HepG2 (cell line): ENCODE measurements around the gene HDAC4. TPM values are rescaled to one million over a fixed set of nuclear protein-coding genes. Genes with fewer than 3 reads are reported as not detected.

ENCODE experiments used
- ATAC-seq: fragments of 200-7000 bp; cut with Tn5 transposase; 3 replicates; pipeline ENCODE4 v1.9.1; 2020; ENCODE audit warnings: mild to moderate bottlenecking, moderate library complexity
- BruUV-seq: library from RNA; stranded (reverse); fragments of 400-500 nt; replicated peaks from 2 replicates; lab custom pipeline; 2021; lab: Mats Ljungman, UMichigan
- CTCF ChIA-PET: fragments of 300-600 bp; formaldehyde crosslinking; extraction: SDS; loops from one replicate; lab custom pipeline; 2021; ENCODE audit warnings: low total read pairs, inconsistent platforms, low intra/inter-chr PET ratio; lab: Yijun Ruan, JAX
- POLR2A ChIA-PET: fragments of 350-600 bp; sonication (Branson Sonifier 250); formaldehyde crosslinking; loops from one replicate; lab custom pipeline; 2020; ENCODE audit warnings: antibody characterized with exemption, inconsistent platforms; lab: Yijun Ruan, JAX
- DNase-seq: peaks from one replicate; pipeline ENCODE4 v3.0.0-alpha.2; 2015; ENCODE audit warnings: low spot score
- FAIRE-seq: peaks from 3 replicates; lab custom pipeline; 2011; peaks lifted over from hg19 to GRCh38; lab: Jason Lieb, UNC
- H2AFZ ChIP-seq: one replicate; pipeline ENCODE4 v1.6.1; 2011; ENCODE audit warnings: low read length, inconsistent platforms
- H3K27ac ChIP-seq: fragments of 300-600 bp; 3 replicates; pipeline ENCODE4 v1.8.0; 2011; ENCODE audit warnings: mixed run types, mild to moderate bottlenecking, mixed read lengths, low read length, inconsistent platforms; ENCODE audit not compliant: insufficient read depth; ENCODE audit errors: extremely low read length
- H3K27me3 ChIP-seq, 2 experiments: fragments of 200-600 bp in 1 of 2; 2 replicates in 1 of 2; 3 replicates in 1 of 2; pipeline versions ENCODE4 v1.6.0 to v1.8.0; 2011; ENCODE audit warnings: low read length in 2 of 2, mild to moderate bottlenecking in 2 of 2, moderate library complexity in 2 of 2, inconsistent platforms in 1 of 2; ENCODE audit not compliant: insufficient read depth in 2 of 2, control insufficient read depth in 1 of 2
- H3K36me3 ChIP-seq, 2 experiments: fragments of 200-600 bp in 1 of 2; replicated peaks in 1 of 2; 2 replicates in 1 of 2; 3 replicates in 1 of 2; pipeline versions ENCODE4 v1.5.1 to v1.8.0; 2011; ENCODE audit warnings: low read length in 2 of 2, inconsistent platforms in 1 of 2; ENCODE audit not compliant: insufficient read depth in 2 of 2, control insufficient read depth in 1 of 2
- H3K4me1 ChIP-seq: 2 replicates; pipeline ENCODE4 v1.5.1; 2012; ENCODE audit warnings: low read length, inconsistent platforms; ENCODE audit not compliant: insufficient read depth
- H3K4me2 ChIP-seq: 2 replicates; pipeline ENCODE4 v1.6.0; 2011; ENCODE audit warnings: low read depth, low read length, inconsistent platforms
- H3K4me3 ChIP-seq, 3 experiments: fragments of 200-600 bp in 1 of 3; sonication (generic), shearing (Covaris generic) in 1 of 3; replicated peaks in 1 of 3; 2 replicates each; pipeline ENCODE4 v1.5.1; 2011 to 2016; ENCODE audit warnings: low read length in 3 of 3, inconsistent platforms in 2 of 3, low read depth in 2 of 3, mild to moderate bottlenecking in 2 of 3, control low read depth in 1 of 3, mixed read lengths in 1 of 3; ENCODE audit not compliant: insufficient read depth in 1 of 3
- H3K79me2 ChIP-seq: one replicate; pipeline ENCODE4 v1.6.1; 2011; ENCODE audit warnings: low read length, inconsistent platforms; ENCODE audit not compliant: insufficient read depth
- H3K9ac ChIP-seq: 2 replicates; pipeline ENCODE4 v1.6.0; 2011; ENCODE audit warnings: mild to moderate bottlenecking, low read depth, low read length, inconsistent platforms; ENCODE audit not compliant: insufficient read depth
- H3K9me3 ChIP-seq: 2 replicates; pipeline ENCODE4 v1.5.1; 2012; ENCODE audit warnings: mild to moderate bottlenecking, low read length
- H4K20me1 ChIP-seq: 2 replicates; pipeline ENCODE4 v1.6.0; 2011; ENCODE audit warnings: inconsistent platforms, mild to moderate bottlenecking, low read length, moderate library complexity; ENCODE audit not compliant: insufficient read depth
- CCAR2 ChIP-seq: fragments of 200-400 bp; formaldehyde crosslinking; optimal IDR thresholded peaks from 2 replicates; pipeline ENCODE3; 2018; ENCODE audit warnings: low read depth, mild to moderate bottlenecking, low read length, moderate library complexity
- HOXA3 ChIP-seq: sonication (generic); formaldehyde crosslinking; IDR thresholded peaks from 2 replicates; pipeline ENCODE4 v1.5.0; 2020; ENCODE audit warnings: missing genetic modification reagents
- HOXA7 ChIP-seq: sonication (generic); formaldehyde crosslinking; IDR thresholded peaks from 2 replicates; pipeline ENCODE4 v1.8.1; 2022; ENCODE audit warnings: mild to moderate bottlenecking, missing genetic modification reagents, moderate library complexity
- ISX ChIP-seq: sonication (generic); formaldehyde crosslinking; conservative IDR thresholded peaks from 2 replicates; pipeline ENCODE4 v1.5.0; 2020; ENCODE audit warnings: missing genetic modification reagents
- MATR3 ChIP-seq: sonication (generic); formaldehyde crosslinking; IDR thresholded peaks from 2 replicates; pipeline ENCODE4 v1.4.0; 2020; ENCODE audit warnings: missing genetic modification reagents
- NCOR1 ChIP-seq: fragments of 200-600 bp; sonication (generic); IDR thresholded peaks from 2 replicates; pipeline ENCODE4 v1.7.0; 2017; ENCODE audit warnings: antibody characterized with exemption, low read length, borderline replicate concordance
- PAX8 ChIP-seq: sonication (generic); formaldehyde crosslinking; IDR thresholded peaks from 2 replicates; pipeline ENCODE4 v1.8.0; 2022; ENCODE audit warnings: mild to moderate bottlenecking, missing genetic modification reagents, borderline replicate concordance
- SNAPC2 ChIP-seq: sonication (generic); formaldehyde crosslinking; IDR thresholded peaks from 2 replicates; pipeline ENCODE4 v1.8.1; 2022; ENCODE audit warnings: mild to moderate bottlenecking, missing genetic modification reagents
- SRY ChIP-seq: sonication (generic); formaldehyde crosslinking; IDR thresholded peaks from 2 replicates; pipeline ENCODE4 v1.8.0; 2022; ENCODE audit warnings: mild to moderate bottlenecking, missing genetic modification reagents
- TFDP1 ChIP-seq: IDR thresholded peaks from 2 replicates; pipeline ENCODE4 v1.6.1; 2016; ENCODE audit warnings: missing compliant biosample characterization, missing genetic modification reagents, borderline replicate concordance
- TGIF2 ChIP-seq: IDR thresholded peaks from 2 replicates; pipeline ENCODE4 v1.6.1; 2016; ENCODE audit warnings: control low read depth, missing compliant biosample characterization
- THAP7 ChIP-seq: sonication (generic); formaldehyde crosslinking; IDR thresholded peaks from 2 replicates; pipeline ENCODE4 v1.8.1; 2023; ENCODE audit warnings: mild to moderate bottlenecking, missing genetic modification reagents
- ZFP41 ChIP-seq: sonication (generic); formaldehyde crosslinking; IDR thresholded peaks from 2 replicates; pipeline ENCODE4 v1.4.0; 2020; ENCODE audit warnings: mild to moderate bottlenecking, missing genetic modification reagents, borderline replicate concordance
- ZMAT3 ChIP-seq: sonication (generic); formaldehyde crosslinking; conservative IDR thresholded peaks from 2 replicates; pipeline ENCODE4 v1.7.0; 2021; ENCODE audit warnings: missing genetic modification reagents
- ZNF24 ChIP-seq: fragments of 450-650 bp; IDR thresholded peaks from 2 replicates; pipeline ENCODE4 v1.6.1; 2017; ENCODE audit warnings: antibody characterized with exemption, mild to moderate bottlenecking
- ZNF446 ChIP-seq: sonication (generic); formaldehyde crosslinking; IDR thresholded peaks from 2 replicates; pipeline ENCODE4 v1.5.0; 2020; ENCODE audit warnings: mild to moderate bottlenecking, missing genetic modification reagents
- WGBS: methylation state at CpG from one replicate; pipeline ENCODE4 v1.1.6; 2017; ENCODE audit warnings: low lambda C conversion rate; 5-methylcytosine and 5-hydroxymethylcytosine counted together
- in situ Hi-C: cut with HindIII; loops from 2 replicates; pipeline ENCODE4 v1.10.0; 2017; ENCODE audit warnings: low pct_unique_long_range_greater_than_20kb; ENCODE audit not compliant: extremely low pct_ligation_motif_present
- intact Hi-C: fragments of 100-400 bp; cut with micrococcal nuclease; formaldehyde crosslinking; loops from one replicate; pipeline ENCODE4 v1.10.0; 2022; ENCODE audit not compliant: unreplicated experiment
- polyA plus RNA-seq, 8 experiments: library from polyadenylated mRNA; depleted of rRNA in 3 of 8; stranded (reverse) in 7 of 8; unstranded in 1 of 8; fragments of >200 nt; fragmentation: Illumina TruSeq in 4 of 8; extraction: Trizol in 4 of 8; gene quantifications; 2 replicates each; pipeline versions ENCODE4 v1.2.1 to v1.2.3, GENCODE V29; 2011 to 2016; ENCODE audit warnings: low read depth in 4 of 8, missing spikeins in 1 of 8, mixed read lengths in 1 of 8; ENCODE audit not compliant: insufficient read depth in 1 of 8
- total RNA-seq, 5 experiments: library from RNA; depleted of rRNA; stranded (reverse); fragments of >200 nt; fragmentation: Illumina TruSeq; extraction: Trizol; gene quantifications; 2 replicates each; pipeline ENCODE4 v1.2.3, GENCODE V29; 2016; ENCODE audit warnings: low read depth in 1 of 5

HDAC4 gene
- total and polyA plus RNA-seq, 2 of the 13 experiments (the other 11 are each of a cell fraction or from before 2014, with no cell fraction given): 10.1 to 11.5 TPM

GRCh38 chr2:239195318-239195871, 205.4 kb downstream of the HDAC4 start:
- in situ Hi-C loops: no loop called here
- FAIRE-seq: no peak

GRCh38 chr2:239194731-239195317, 206.0 kb downstream of the HDAC4 start:
- BruUV-seq: no TSS peak
- 94% methylated on average over 17 of the region's 23 CpGs for WGBS
- Histone ChIP-seq H3K36me3 (peaks cover 4 to 21% of the 10 kb centered on the region in 2 experiments; a peak in 2 of 5 replicates), H3K4me2 (no peak overlapping the region), H4K20me1 (no peaks in the 10 kb centered on the region; the same call in 1 of the 2 replicates), H3K9ac (no peak overlapping the region), H3K27me3 (no peaks in the 10 kb centered on the region), H3K4me3 (no peak overlapping the region), H3K9me3 (no peaks in the 10 kb centered on the region), H3K4me1 (no peaks in the 10 kb centered on the region), H2AFZ (no peak overlapping the region), H3K27ac (no peak overlapping the region), H3K79me2 (no peaks in the 10 kb centered on the region)
- DNase-seq (no peak), ATAC-seq (no peak), FAIRE-seq (no peak)
- intact Hi-C loops (no loop called here), in situ Hi-C loops (no loop called here)
- POLR2A ChIA-PET: no interaction called here
- TF ChIP-seq THAP7 (CRISPR knock-in tag): no peak
- no peak for TF ChIP-seq CCAR2
- no peak for TF ChIP-seq HOXA7 (CRISPR knock-in tag)
- TF ChIP-seq ISX (CRISPR knock-in tag): no peak
- no peak for TF ChIP-seq PAX8 (CRISPR knock-in tag)
- TF ChIP-seq ZMAT3: no peak
- no peak for TF ChIP-seq NCOR1
- CTCF ChIA-PET: no interaction called here

More at GRCh38 chr2:239195318-239195871, 205.4 kb downstream of the HDAC4 start:
- no peak overlapping the region for H2AFZ ChIP-seq
- BruUV-seq: no TSS peak
- ATAC-seq (no peak), DNase-seq (no peak)
- no peaks in the 10 kb centered on the region for H3K79me2 ChIP-seq
- no peak overlapping the region for H3K27ac ChIP-seq
- no peak for TF ChIP-seq SNAPC2
- TF ChIP-seq ZNF24: no peak
- no peak for TF ChIP-seq TGIF2 (CRISPR knock-in tag)
- no peak for TF ChIP-seq SRY
- no peak for TF ChIP-seq ZFP41
- TF ChIP-seq HOXA3 (CRISPR knock-in tag): no peak
- TF ChIP-seq ZNF446 (CRISPR knock-in tag): no peak
- TF ChIP-seq TFDP1 (CRISPR knock-in tag): no peak
- no peak for TF ChIP-seq MATR3
- CTCF ChIA-PET: no interaction called here
- H3K9me3 ChIP-seq: no peaks in the 10 kb centered on the region
- no peaks in the 10 kb centered on the region for H3K27me3 ChIP-seq
- peaks cover 4 to 21% of the 10 kb centered on the region in 2 experiments; a peak in 2 of 5 replicates for H3K36me3 ChIP-seq
- no peaks in the 10 kb centered on the region; the same call in 1 of the 2 replicates for H4K20me1 ChIP-seq
- intact Hi-C loops: no loop called here
- H3K4me2 ChIP-seq: no peak overlapping the region
- H3K9ac ChIP-seq: no peak overlapping the region
- no peak overlapping the region for H3K4me3 ChIP-seq
- POLR2A ChIA-PET: no interaction called here
- H3K4me1 ChIP-seq: no peaks in the 10 kb centered on the region
- WGBS: 95% methylated on average over 15 of the region's 15 CpGs
